WTC11 (cell line): ENCODE data around the gene RGS7. TPM values are rescaled to one million over a fixed set of nuclear protein-coding genes. Genes with fewer than 3 reads are reported as not detected.
A peak's percentile ranks its signal among the peaks of the same experiment; 100 is the strongest.

Source experiments
- ATAC-seq: fragments of 200-7000 bp; cut with Tn5 transposase; 2 replicates; pipeline ENCODE4 v1.10.0; 2021; ENCODE audit warnings: mild to moderate bottlenecking, moderate library complexity
- CTCF ChIA-PET: fragments of 300-600 bp; sonication (Branson Sonifier 250); formaldehyde crosslinking; loops from one replicate; lab custom pipeline; 2021; ENCODE audit warnings: antibody characterized with exemption; lab: Charles Lee
- POLR2A ChIA-PET: fragments of 350-600 bp; sonication (Branson Sonifier 250); formaldehyde crosslinking; loops from one replicate; lab custom pipeline; 2021; ENCODE audit warnings: antibody characterized with exemption; lab: Charles Lee
- DNase-seq: peaks from one replicate; pipeline ENCODE4 v3.0.0; 2021; ENCODE audit warnings: low spot score
- H3K27ac Mint-ChIP-seq: 2 replicates; pipeline ENCODE4 v1.8.0; 2021; ENCODE audit warnings: mixed read lengths
- H3K27me3 Mint-ChIP-seq: 2 replicates; pipeline ENCODE4 v1.8.0; 2021; ENCODE audit warnings: low read depth, mild to moderate bottlenecking, moderate library complexity, mixed read lengths
- H3K36me3 Mint-ChIP-seq: 2 replicates; pipeline ENCODE4 v1.8.0; 2021; ENCODE audit warnings: mixed read lengths
- H3K4me1 Mint-ChIP-seq: 2 replicates; pipeline ENCODE4 v1.8.0; 2022; ENCODE audit warnings: mixed read lengths
- H3K4me3 Mint-ChIP-seq: 2 replicates; pipeline ENCODE4 v1.8.0; 2021; ENCODE audit warnings: mild to moderate bottlenecking, moderate library complexity, mixed read lengths
- H3K9me3 Mint-ChIP-seq: 2 replicates; pipeline ENCODE4 v1.8.0; 2021; ENCODE audit warnings: mixed read lengths
- ATF1 ChIP-seq: sonication (generic); formaldehyde crosslinking; IDR thresholded peaks from 2 replicates; pipeline ENCODE4 v1.8.1; 2023; ENCODE audit warnings: mild to moderate bottlenecking, moderate library complexity, missing genetic modification reagents
- ATF2 ChIP-seq: sonication (generic); formaldehyde crosslinking; IDR thresholded peaks from 2 replicates; pipeline ENCODE4 v1.8.1; 2022; ENCODE audit warnings: low read depth, missing genetic modification reagents, borderline replicate concordance
- CREM ChIP-seq: sonication (generic); formaldehyde crosslinking; IDR thresholded peaks from 2 replicates; pipeline ENCODE4 v1.8.1; 2022; ENCODE audit warnings: mild to moderate bottlenecking, missing genetic modification reagents, moderate library complexity
- E2F5 ChIP-seq: sonication (generic); formaldehyde crosslinking; IDR thresholded peaks from 2 replicates; pipeline ENCODE4 v1.8.1; 2022; ENCODE audit warnings: mild to moderate bottlenecking, moderate library complexity, missing genetic modification reagents
- FOXP1 ChIP-seq: sonication (generic); formaldehyde crosslinking; IDR thresholded peaks from 2 replicates; pipeline ENCODE4 v1.8.0; 2022; ENCODE audit warnings: missing genetic modification reagents, mild to moderate bottlenecking, moderate library complexity, borderline replicate concordance
- GABPB1 ChIP-seq: sonication (generic); formaldehyde crosslinking; IDR thresholded peaks from 2 replicates; pipeline ENCODE4 v1.8.1; 2023; ENCODE audit warnings: mild to moderate bottlenecking, missing genetic modification reagents
- HMGA2 ChIP-seq: fragments of 250-450 bp; sonication (Bioruptor Pico); IDR thresholded peaks from 2 replicates; pipeline ENCODE4 v1.4.0; 2021; ENCODE audit warnings: mild to moderate bottlenecking, moderate library complexity
- IRF2 ChIP-seq: sonication (generic); formaldehyde crosslinking; IDR thresholded peaks from 2 replicates; pipeline ENCODE4 v1.8.0; 2022; ENCODE audit warnings: low read depth, missing genetic modification reagents, borderline replicate concordance
- MXD4 ChIP-seq: fragments of 250-450 bp; sonication (Bioruptor Pico); IDR thresholded peaks from 2 replicates; pipeline ENCODE4 v1.8.0; 2021; ENCODE audit warnings: mild to moderate bottlenecking, moderate library complexity, borderline replicate concordance
- NFATC4 ChIP-seq: fragments of 250-450 bp; sonication (Bioruptor Pico); IDR thresholded peaks from 2 replicates; pipeline ENCODE4 v1.9.0; 2021; ENCODE audit warnings: mild to moderate bottlenecking
- NFYB ChIP-seq: sonication (generic); formaldehyde crosslinking; conservative IDR thresholded peaks from 2 replicates; pipeline ENCODE4 v1.8.0; 2022; ENCODE audit warnings: low read depth, missing genetic modification reagents
- NR1H2 ChIP-seq: sonication (generic); formaldehyde crosslinking; IDR thresholded peaks from 2 replicates; pipeline ENCODE4 v1.9.0; 2021; ENCODE audit warnings: mild to moderate bottlenecking, moderate library complexity, missing genetic modification reagents
- NR2C2 ChIP-seq: sonication (generic); formaldehyde crosslinking; IDR thresholded peaks from 2 replicates; pipeline ENCODE4 v1.8.0; 2022; ENCODE audit warnings: mild to moderate bottlenecking, missing genetic modification reagents
- NR3C1 ChIP-seq: sonication (generic); formaldehyde crosslinking; conservative IDR thresholded peaks from 2 replicates; pipeline ENCODE4 v1.8.1; 2023; ENCODE audit warnings: low read depth, mild to moderate bottlenecking, missing genetic modification reagents
- PRRX2 ChIP-seq: fragments of 250-450 bp; sonication (Bioruptor Pico); IDR thresholded peaks from 2 replicates; pipeline ENCODE4 v1.8.0; 2021; ENCODE audit warnings: mild to moderate bottlenecking
- RORB ChIP-seq: fragments of 250-450 bp; sonication (Bioruptor Pico); IDR thresholded peaks from 2 replicates; pipeline ENCODE4 v1.9.0; 2021; ENCODE audit warnings: mild to moderate bottlenecking
- SMAD3 ChIP-seq: sonication (generic); formaldehyde crosslinking; IDR thresholded peaks from 2 replicates; pipeline ENCODE4 v1.8.0; 2022; ENCODE audit warnings: missing genetic modification reagents, mild to moderate bottlenecking, borderline replicate concordance
- ZNF121 ChIP-seq: sonication (generic); formaldehyde crosslinking; IDR thresholded peaks from 2 replicates; pipeline ENCODE4 v1.8.0; 2023; ENCODE audit warnings: missing genetic modification reagents
- ZNF219 ChIP-seq: sonication (generic); formaldehyde crosslinking; IDR thresholded peaks from 2 replicates; pipeline ENCODE4 v1.8.0; 2023; ENCODE audit warnings: missing genetic modification reagents, mild to moderate bottlenecking, borderline replicate concordance
- ZNF232 ChIP-seq: sonication (generic); formaldehyde crosslinking; IDR thresholded peaks from 2 replicates; pipeline ENCODE4 v1.8.0; 2022; ENCODE audit warnings: mild to moderate bottlenecking, missing genetic modification reagents
- ZNF281 ChIP-seq: sonication (generic); formaldehyde crosslinking; IDR thresholded peaks from 2 replicates; pipeline ENCODE4 v1.8.0; 2023; ENCODE audit warnings: mild to moderate bottlenecking, missing genetic modification reagents
- ZNF396 ChIP-seq: fragments of 250-450 bp; sonication (Bioruptor Pico); IDR thresholded peaks from 2 replicates; pipeline ENCODE4 v1.8.0; 2021; ENCODE audit warnings: mild to moderate bottlenecking, moderate library complexity, borderline replicate concordance
- total RNA-seq: library from RNA; stranded (reverse); gene quantifications from 3 replicates; pipeline ENCODE4 v1.2.3, GENCODE V29; 2021
- TF ChIP-seq, protein P1 (sequence below): fragments of 200-600 bp; IDR thresholded peaks from 2 replicates; pipeline ENCODE4 v1.8.0; 2022; ENCODE audit warnings: antibody characterized with exemption

Gene RGS7
- total RNA-seq, 1 experiment from 2014 or later = 1.2 TPM

- POLR2A ChIA-PET = no interaction called here
- Mint-ChIP-seq H3K27me3 (no peaks in the 10 kb centered on the region), H3K27ac (peak overlapping the region; percentile 28), H3K4me3 (no peak overlapping the region), H3K36me3 (no peaks in the 10 kb centered on the region), H3K4me1 (peaks cover 18% of the 10 kb centered on the region), H3K9me3 (no peaks in the 10 kb centered on the region)
- peak; percentile 91 for ATAC-seq
- CTCF ChIA-PET = interaction anchor here (0.7 to 1.7 kb wide), 5 partner anchors 10 to 105 kb away, joined by 3 to 8 read pairs (median 4); no protein-coding TSS in a partner anchor
- DNase-seq = no peak
- TF ChIP-seq MXD4 (no peak), NR2C2 (CRISPR knock-in tag) (no peak), ZNF219 (no peak), ATF2 (CRISPR knock-in tag) (no peak), ATF1 (CRISPR knock-in tag) (no peak), FOXP1 (CRISPR knock-in tag) (no peak), ZNF396 (CRISPR knock-in tag) (no peak), IRF2 (no peak), ZNF281 (no peak), E2F5 (CRISPR knock-in tag) (no peak), RORB (no peak)
- TF ChIP-seq, all 79 proteins: peak for 0
Measured at GRCh38 chr1:240991230-240991629, 365.8 kb downstream of the RGS7 start.

DNA sequence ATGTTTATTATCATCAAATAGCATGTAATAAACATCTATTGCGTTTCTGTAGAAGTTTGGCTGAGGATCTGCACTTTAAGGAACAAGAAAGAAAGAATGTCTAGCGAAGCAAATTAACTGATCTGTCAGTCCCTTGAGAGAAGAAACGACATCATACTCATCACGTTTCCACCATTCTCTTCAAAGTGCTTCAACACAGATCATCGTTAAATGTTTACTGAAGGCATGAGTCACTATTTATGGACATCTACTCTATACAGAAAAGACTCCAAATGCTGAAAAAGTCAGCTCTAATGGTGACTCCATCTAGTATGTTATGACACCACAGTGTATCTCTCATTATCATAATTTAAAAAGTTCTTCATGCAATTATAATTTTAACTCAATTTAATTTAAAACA lies 369.1 kb downstream of the RGS7 start:
- H3K27ac Mint-ChIP-seq = no peak overlapping the region
- TF ChIP-seq SMAD3 (CRISPR knock-in tag) = no peak
- no peak for TF ChIP-seq ZNF121
- TF ChIP-seq IRF2 = no peak
- TF ChIP-seq ZNF232 (CRISPR knock-in tag) = no peak
- TF ChIP-seq NR1H2 (CRISPR knock-in tag) = no peak
- TF ChIP-seq PRRX2 = no peak
- no peak for TF ChIP-seq NR3C1 (CRISPR knock-in tag)
- TF ChIP-seq HMGA2 = no peak
- TF ChIP-seq, protein P1, sequence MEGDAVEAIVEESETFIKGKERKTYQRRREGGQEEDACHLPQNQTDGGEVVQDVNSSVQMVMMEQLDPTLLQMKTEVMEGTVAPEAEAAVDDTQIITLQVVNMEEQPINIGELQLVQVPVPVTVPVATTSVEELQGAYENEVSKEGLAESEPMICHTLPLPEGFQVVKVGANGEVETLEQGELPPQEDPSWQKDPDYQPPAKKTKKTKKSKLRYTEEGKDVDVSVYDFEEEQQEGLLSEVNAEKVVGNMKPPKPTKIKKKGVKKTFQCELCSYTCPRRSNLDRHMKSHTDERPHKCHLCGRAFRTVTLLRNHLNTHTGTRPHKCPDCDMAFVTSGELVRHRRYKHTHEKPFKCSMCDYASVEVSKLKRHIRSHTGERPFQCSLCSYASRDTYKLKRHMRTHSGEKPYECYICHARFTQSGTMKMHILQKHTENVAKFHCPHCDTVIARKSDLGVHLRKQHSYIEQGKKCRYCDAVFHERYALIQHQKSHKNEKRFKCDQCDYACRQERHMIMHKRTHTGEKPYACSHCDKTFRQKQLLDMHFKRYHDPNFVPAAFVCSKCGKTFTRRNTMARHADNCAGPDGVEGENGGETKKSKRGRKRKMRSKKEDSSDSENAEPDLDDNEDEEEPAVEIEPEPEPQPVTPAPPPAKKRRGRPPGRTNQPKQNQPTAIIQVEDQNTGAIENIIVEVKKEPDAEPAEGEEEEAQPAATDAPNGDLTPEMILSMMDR = no peak
- ATAC-seq (no peak), DNase-seq (no peak)
- peaks cover 28% of the 10 kb centered on the region for H3K4me1 Mint-ChIP-seq
- H3K27me3 Mint-ChIP-seq = no peaks in the 10 kb centered on the region
- H3K9me3 Mint-ChIP-seq = no peaks in the 10 kb centered on the region
- no peaks in the 10 kb centered on the region for H3K36me3 Mint-ChIP-seq
- POLR2A ChIA-PET = no interaction called here
- CTCF ChIA-PET = no interaction called here
- H3K4me3 Mint-ChIP-seq = no peak overlapping the region

DNA sequence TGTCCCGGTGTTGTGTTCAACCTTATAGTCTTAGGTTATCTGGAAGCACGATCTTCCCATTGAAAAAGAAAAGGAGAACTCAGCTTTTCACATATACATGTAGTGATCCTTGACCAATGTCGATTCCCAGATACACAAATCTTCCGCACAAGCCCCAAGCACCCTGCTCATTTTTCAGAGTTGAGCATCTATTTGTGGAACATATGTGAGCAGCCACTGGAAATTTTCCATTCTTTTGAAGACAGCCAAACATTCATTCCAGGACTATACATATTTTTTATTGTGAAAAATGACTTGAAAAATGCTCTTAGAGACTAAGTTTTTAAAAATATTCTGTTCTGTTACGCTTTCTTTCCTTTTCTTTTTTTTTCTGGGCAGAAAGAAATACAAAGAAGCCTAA lies 371.9 kb downstream of the RGS7 start:
- CTCF ChIA-PET = no interaction called here
- ATAC-seq (no peak), DNase-seq (no peak)
- POLR2A ChIA-PET = no interaction called here
- Mint-ChIP-seq H3K36me3 (no peaks in the 10 kb centered on the region), H3K9me3 (no peaks in the 10 kb centered on the region), H3K4me1 (peaks cover 16% of the 10 kb centered on the region), H3K27ac (no peak overlapping the region), H3K27me3 (no peaks in the 10 kb centered on the region), H3K4me3 (no peak overlapping the region)
- TF ChIP-seq GABPB1 (CRISPR knock-in tag) (no peak), CREM (CRISPR knock-in tag) (no peak), SMAD3 (CRISPR knock-in tag) (no peak), NFATC4 (CRISPR knock-in tag) (no peak), NFYB (CRISPR knock-in tag) (no peak)
- TF ChIP-seq, protein P1 = no peak
